ENCODE data around the gene RAI2.

The RAI2 gene

GRCh38 chrX:17779434-17779833 lies 81.7 kb downstream of the RAI2 start:
- DNase-seq (ENCODE audit: low read depth): no peak

DNA sequence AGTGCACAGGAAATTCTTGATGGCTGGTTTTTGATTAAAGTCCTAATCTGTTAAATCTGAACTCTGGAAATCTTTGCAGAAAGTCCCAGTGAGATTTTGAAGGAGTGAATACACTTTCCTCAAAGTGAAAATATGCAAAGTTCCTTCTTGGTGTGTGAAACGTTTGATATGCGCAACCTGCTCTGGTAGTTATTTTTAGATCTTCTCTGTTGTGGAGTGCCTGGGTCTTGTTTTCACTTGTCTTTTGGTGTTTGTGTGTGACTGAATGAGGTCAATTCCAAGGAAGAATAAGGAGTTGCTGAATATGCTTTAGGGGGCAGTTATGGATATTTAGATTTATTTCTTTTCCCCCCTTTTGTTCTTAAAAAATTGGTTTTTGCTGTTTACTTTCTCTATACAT lies 82.1 kb downstream of the RAI2 start:
- DNase-seq (ENCODE audit: low read depth): no peak

GRCh38 chrX:17774053-17774452 lies 87.0 kb downstream of the RAI2 start:
- no peak for DNase-seq (ENCODE audit: low read depth)

- DNase-seq (ENCODE audit: low read depth): no peak
These were observed 87.7 kb downstream of the RAI2 start for GRCh38 chrX:17773221-17773876.

DNA sequence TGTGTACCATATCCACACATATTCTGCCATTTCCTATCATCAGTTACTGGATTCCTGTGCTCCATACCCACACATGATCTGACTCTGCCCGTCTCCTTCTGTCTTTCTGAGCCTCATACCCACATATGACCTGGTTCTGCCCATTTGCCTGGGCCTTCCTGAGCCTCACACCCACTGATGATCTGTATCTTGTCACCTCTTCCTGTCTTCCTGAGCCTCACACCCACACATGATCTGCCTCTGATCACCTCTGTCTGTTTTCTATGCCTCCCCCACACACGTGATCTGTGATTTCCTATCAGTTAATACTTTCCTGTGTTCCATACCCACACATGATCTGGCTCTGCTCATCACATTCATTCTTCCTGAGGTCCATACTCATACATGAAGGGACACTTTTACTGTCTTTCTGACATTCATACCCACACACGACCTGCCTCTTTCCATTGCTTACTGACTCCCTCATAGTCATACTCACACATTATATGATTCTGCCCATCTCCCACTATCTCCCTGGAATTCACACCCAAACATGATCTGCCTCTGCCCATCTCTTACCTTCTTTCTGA lies 91.3 kb downstream of the RAI2 start:
- DNase-seq (ENCODE audit: low read depth): no peak

DNA sequence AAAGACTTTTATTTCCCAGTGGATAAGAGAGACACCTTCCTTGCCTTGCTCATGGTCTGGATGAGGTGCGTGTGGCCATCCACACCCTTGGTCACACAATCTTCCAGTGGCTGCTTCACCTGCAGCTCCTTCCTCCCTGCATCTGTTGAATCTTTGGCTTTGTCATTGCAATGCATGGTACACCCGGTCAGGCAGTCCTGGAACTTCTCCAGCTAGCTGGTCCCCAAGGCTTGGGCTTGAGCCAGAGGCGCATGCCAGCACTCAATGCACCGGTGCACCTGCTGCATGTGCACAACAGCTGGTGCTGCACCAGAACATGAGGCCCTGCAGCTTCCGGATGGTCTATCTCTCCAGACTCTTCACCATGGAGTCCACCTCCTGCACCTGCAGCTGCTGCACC lies 92.1 kb downstream of the RAI2 start:
- no peak for DNase-seq (ENCODE audit: low read depth)

DNA sequence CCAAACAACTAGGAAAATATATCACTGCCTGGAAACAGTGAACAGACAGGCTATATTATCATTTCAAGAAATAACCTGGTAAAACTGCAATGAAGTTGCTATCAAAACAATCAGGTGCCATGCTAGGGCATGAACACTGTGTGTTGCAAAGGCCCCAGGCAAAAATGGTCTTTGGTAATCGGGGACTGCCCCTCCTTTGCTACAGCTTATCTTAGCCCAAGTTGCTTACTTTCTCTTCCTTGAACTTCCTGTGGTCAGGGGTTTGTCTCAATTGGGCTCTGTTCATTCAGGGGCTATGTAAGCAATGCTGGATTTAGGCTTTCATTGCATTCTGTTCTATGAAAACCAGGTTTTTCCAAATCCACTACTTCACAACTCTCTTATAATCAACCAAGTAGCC lies 93.4 kb downstream of the RAI2 start:
- DNase-seq (ENCODE audit: low read depth): no peak

GRCh38 chrX:17759990-17760389 lies 101.1 kb downstream of the RAI2 start:
- no peak for DNase-seq (ENCODE audit: low read depth)

GRCh38 chrX:17758382-17758781 lies 102.7 kb downstream of the RAI2 start:
- DNase-seq (ENCODE audit: low read depth): no peak

GRCh38 chrX:17750436-17750835 lies 110.7 kb downstream of the RAI2 start:
- DNase-seq (ENCODE audit: low read depth): no peak
